Cardiac fibroblast (primary cell): ENCODE results near the gene DNM3.

Experiments
- DNase-seq, 2 donors: peaks; one replicate each; pipeline versions ENCODE4 v3.0.0 to v3.0.0-alpha.2; 2010; ENCODE audit warnings: low read depth in 2 of 2
- H3K4me3 ChIP-seq, 2 donors: replicated peaks in 1 of 2; 1 replicate in 1 of 2; 2 replicates in 1 of 2; pipeline ENCODE4 v1.5.1; 2011; ENCODE audit warnings: low read depth in 2 of 2, low read length in 2 of 2, mild to moderate bottlenecking in 2 of 2, moderate library complexity in 1 of 2
- CTCF ChIP-seq: IDR thresholded peaks from one replicate; pipeline ENCODE4 v1.5.1; 2011; ENCODE audit warnings: low read depth, mild to moderate bottlenecking, low read length, inconsistent platforms

The DNM3 gene

GRCh38 chr1:171943973-171944561, 102.8 kb downstream of the DNM3 start:
- no peak for TF ChIP-seq CTCF

GRCh38 chr1:171948511-171948910, 107.2 kb downstream of the DNM3 start:
- peak; percentile 9 to 16 for DNase-seq

More at GRCh38 chr1:171943973-171944561, 102.8 kb downstream of the DNM3 start:
- DNase-seq: no peak
- H3K4me3 ChIP-seq: no peak overlapping the region

GRCh38 chr1:171949316-171949715, 108.0 kb downstream of the DNM3 start:
- DNase-seq: no peak
- TF ChIP-seq CTCF: no peak
- no peak overlapping the region for H3K4me3 ChIP-seq

More at GRCh38 chr1:171948511-171948910, 107.2 kb downstream of the DNM3 start:
- H3K4me3 ChIP-seq: no peak overlapping the region
- no peak for TF ChIP-seq CTCF

GRCh38 chr1:171953835-171954234, 112.5 kb downstream of the DNM3 start:
- H3K4me3 ChIP-seq: no peak overlapping the region
- TF ChIP-seq CTCF: no peak
- DNase-seq: no peak

- TF ChIP-seq CTCF: no peak
- no peak for DNase-seq
- H3K4me3 ChIP-seq: no peak overlapping the region
Observed at GRCh38 chr1:171954361-171954760, 113.1 kb downstream of the DNM3 start.

- no peak for DNase-seq
- H3K4me3 ChIP-seq: no peak overlapping the region
- no peak for TF ChIP-seq CTCF
Observed at GRCh38 chr1:171961861-171962260, 120.6 kb downstream of the DNM3 start.

GRCh38 chr1:171963762-171964161, 122.5 kb downstream of the DNM3 start:
- TF ChIP-seq CTCF: no peak
- no peak overlapping the region for H3K4me3 ChIP-seq
- DNase-seq: no peak
